Measurements from ENCODE around the gene CDKN2B. TPM values are rescaled to one million over a fixed set of nuclear protein-coding genes. Genes with fewer than 3 reads are reported as not detected.
A peak's percentile ranks its signal among the peaks of the same experiment; 100 is the strongest.
"Not testable (repeated sequence)": the region's sequence is repeated elsewhere in the genome, so short reads cannot be mapped to it uniquely, and the experiment has no call there.

The CDKN2B gene
- total RNA-seq: 1 to 10 TPM; 1.4 to 2.1 TPM

- H3K27me3 Mint-ChIP-seq: peaks cover 77% of the 10 kb centered on the region
- H3K27ac Mint-ChIP-seq: no peak within 1 kb of the TSS
- DNase-seq: peak; percentile 89
- H3K4me3 Mint-ChIP-seq: peak within 1 kb of the TSS; percentile 90
- H3K36me3 Mint-ChIP-seq: peaks cover 9% of the 10 kb centered on the region
- peak; percentile 76 for ATAC-seq (ENCODE audit: low read depth)
- POLR2A ChIA-PET: interaction anchor here (0.7 to 1.5 kb wide), 4 partner anchors 13 to 111 kb away, joined by 3 to 8 read pairs (median 5); partner anchors contain the start of genes CDKN2A and CDKN2B-AS1
- peaks cover 1% of the 10 kb centered on the region for H3K9me3 Mint-ChIP-seq
- H3K4me1 Mint-ChIP-seq: peaks cover 27% of the 10 kb centered on the region
Observed at GRCh38 chr9:22008717-22009505, at the start of gene CDKN2B. Gene CDKN2B (minus strand): TSS chr9:22009305. CDS start chr9:22008953, 352 bp downstream.

- H3K27me3 Mint-ChIP-seq, H3K9me3 Mint-ChIP-seq: not testable (repeated sequence)
Observed at GRCh38 chr9:22057972-22058371, 48.9 kb upstream of the CDKN2B start.

GRCh38 chr9:22056402-22056801 lies 47.3 kb upstream of the CDKN2B start:
- no peak for ATAC-seq (ENCODE audit: low read depth)
- H3K27me3 Mint-ChIP-seq: no peaks in the 10 kb centered on the region
- H3K4me3 Mint-ChIP-seq: no peak overlapping the region
- peaks cover 36% of the 10 kb centered on the region for H3K4me1 Mint-ChIP-seq
- H3K36me3 Mint-ChIP-seq: peaks cover 38% of the 10 kb centered on the region
- POLR2A ChIA-PET: interaction anchor here (1.4 to 2.3 kb wide), 2 partner anchors 9 to 24 kb away, joined by 3 to 7 read pairs; no protein-coding TSS in a partner anchor
- no peak overlapping the region for H3K27ac Mint-ChIP-seq
- H3K9me3 Mint-ChIP-seq: peaks cover 6% of the 10 kb centered on the region
- no peak for DNase-seq

More at GRCh38 chr9:22057972-22058371, 48.9 kb upstream of the CDKN2B start:
- H3K4me3 Mint-ChIP-seq; POLR2A ChIA-PET; H3K27ac Mint-ChIP-seq; DNase-seq; ATAC-seq (ENCODE audit: low read depth): not testable (repeated sequence)
- H3K36me3 Mint-ChIP-seq: peaks cover 41% of the 10 kb centered on the region
- peaks cover 29% of the 10 kb centered on the region for H3K4me1 Mint-ChIP-seq

- no peak for DNase-seq
- Mint-ChIP-seq H3K36me3 (peaks cover 34% of the 10 kb centered on the region), H3K27me3 (no peaks in the 10 kb centered on the region), H3K9me3 (peaks cover 4% of the 10 kb centered on the region), H3K4me3 (no peak overlapping the region), H3K27ac (no peak overlapping the region), H3K4me1 (peaks cover 49% of the 10 kb centered on the region)
- no peak for ATAC-seq (ENCODE audit: low read depth)
- POLR2A ChIA-PET: interaction anchor here (1.2 to 2.3 kb wide), 3 partner anchors 10 to 16 kb away, joined by 3 to 10 read pairs (median 7); no protein-coding TSS in a partner anchor
Observed at GRCh38 chr9:22055090-22055489, 46.0 kb upstream of the CDKN2B start.

- POLR2A ChIA-PET: interaction anchor here (1.2 to 2.6 kb wide), 4 partner anchors 10 to 60 kb away, joined by 3 to 16 read pairs (median 10); partner anchors contain the start of genes CDKN2A and CDKN2B-AS1
- H3K4me3 Mint-ChIP-seq: no peak overlapping the region
- ATAC-seq (ENCODE audit: low read depth) (no peak), DNase-seq (no peak)
- H3K27me3 Mint-ChIP-seq: no peaks in the 10 kb centered on the region
- peaks cover 32% of the 10 kb centered on the region for H3K36me3 Mint-ChIP-seq
- peaks cover 4% of the 10 kb centered on the region for H3K9me3 Mint-ChIP-seq
- peaks cover 52% of the 10 kb centered on the region for H3K4me1 Mint-ChIP-seq
- H3K27ac Mint-ChIP-seq: peak overlapping the region; percentile 45
Observed at GRCh38 chr9:22054529-22054928, 45.4 kb upstream of the CDKN2B start.

DNA sequence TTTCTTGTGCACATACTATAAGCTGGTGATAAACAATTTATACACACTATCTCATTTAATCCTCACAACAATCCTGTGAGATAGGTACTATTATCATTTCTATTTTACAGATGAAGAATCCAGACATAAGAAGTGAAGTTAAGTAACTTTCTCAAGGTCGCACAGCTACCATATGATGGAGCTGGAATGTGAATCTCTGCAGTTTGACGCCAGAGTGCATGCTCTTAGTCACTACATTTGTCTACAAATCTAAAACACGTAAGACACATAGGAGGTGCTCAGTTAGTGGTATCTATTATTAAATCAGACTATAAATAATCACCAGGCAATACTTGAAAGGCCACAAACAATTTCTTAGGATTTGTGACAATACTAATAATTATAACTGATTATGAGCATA lies 45.0 kb upstream of the CDKN2B start:
- ATAC-seq (ENCODE audit: low read depth) (no peak), DNase-seq (no peak)
- Mint-ChIP-seq H3K4me3 (no peak overlapping the region), H3K9me3 (peaks cover 4% of the 10 kb centered on the region), H3K27ac (peak overlapping the region; percentile 90), H3K36me3 (peaks cover 31% of the 10 kb centered on the region), H3K27me3 (no peaks in the 10 kb centered on the region), H3K4me1 (peaks cover 56% of the 10 kb centered on the region)
- POLR2A ChIA-PET: interaction anchor here (1.2 to 2.6 kb wide), 6 partner anchors 11 to 65 kb away, joined by 3 to 16 read pairs (median 10); partner anchors contain the start of genes CDKN2A and CDKN2B-AS1

GRCh38 chr9:22053178-22053577 lies 44.1 kb upstream of the CDKN2B start:
- ATAC-seq (ENCODE audit: low read depth) (peak; percentile 21), DNase-seq (no peak)
- Mint-ChIP-seq H3K4me1 (peaks cover 60% of the 10 kb centered on the region), H3K27ac (peak overlapping the region; percentile 90), H3K36me3 (peaks cover 27% of the 10 kb centered on the region), H3K9me3 (peaks cover 1% of the 10 kb centered on the region), H3K27me3 (no peaks in the 10 kb centered on the region), H3K4me3 (peak overlapping the region; percentile 59)
- POLR2A ChIA-PET: interaction anchor here (0.5 to 2.6 kb wide), 8 partner anchors 12 to 185 kb away, joined by 4 to 16 read pairs (median 8); partner anchors contain the start of genes CDKN2A and CDKN2B-AS1

DNA sequence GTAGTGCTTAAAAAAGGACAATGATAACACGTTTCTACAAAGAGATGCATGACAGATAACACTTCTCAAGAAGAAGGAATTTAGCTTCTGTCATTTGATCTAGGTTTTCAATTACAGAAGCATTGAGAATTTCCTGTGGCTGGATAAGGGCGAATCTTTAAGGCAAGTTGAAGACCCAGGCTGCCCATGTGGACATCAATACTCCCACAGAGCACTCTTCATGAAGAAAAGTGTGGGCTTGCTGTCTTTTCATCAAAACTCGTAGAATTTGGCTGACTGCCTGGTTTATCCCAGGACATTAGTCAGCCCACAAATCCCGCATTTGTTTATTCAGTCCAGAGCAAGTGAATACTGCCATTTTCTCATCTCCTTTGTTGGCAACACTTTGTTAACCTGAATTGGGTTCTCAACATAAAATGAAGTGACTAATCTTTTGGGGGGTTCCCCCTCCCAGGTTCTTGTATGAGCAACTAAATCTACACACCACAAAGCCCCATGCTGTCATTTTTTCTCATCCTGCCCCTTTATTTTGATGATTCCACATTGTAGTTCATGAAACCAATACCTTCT lies 43.4 kb upstream of the CDKN2B start:
- Mint-ChIP-seq H3K27ac (peak overlapping the region; percentile 90), H3K9me3 (no peaks in the 10 kb centered on the region), H3K4me3 (peak overlapping the region; percentile 59), H3K36me3 (peaks cover 26% of the 10 kb centered on the region), H3K27me3 (no peaks in the 10 kb centered on the region), H3K4me1 (peaks cover 64% of the 10 kb centered on the region)
- ATAC-seq (ENCODE audit: low read depth) (peak; percentile 74), DNase-seq (no peak)
- POLR2A ChIA-PET: interaction anchor here (0.9 to 2.6 kb wide), 8 partner anchors 13 to 186 kb away, joined by 3 to 16 read pairs (median 7); partner anchors contain the start of genes CDKN2A and CDKN2B-AS1

GRCh38 chr9:22050924-22051323 lies 41.8 kb upstream of the CDKN2B start:
- peak overlapping the region; percentile 80 for H3K4me3 Mint-ChIP-seq
- DNase-seq: no peak
- POLR2A ChIA-PET: interaction anchor here (1.0 to 2.9 kb wide), 6 partner anchors 14 to 188 kb away, joined by 3 to 17 read pairs (median 5); partner anchors contain the start of genes CDKN2A and CDKN2B-AS1
- peak overlapping the region; percentile 90 for H3K27ac Mint-ChIP-seq
- H3K9me3 Mint-ChIP-seq: no peaks in the 10 kb centered on the region
- H3K27me3 Mint-ChIP-seq: no peaks in the 10 kb centered on the region
- ATAC-seq (ENCODE audit: low read depth): peak; percentile 77
- peaks cover 73% of the 10 kb centered on the region for H3K4me1 Mint-ChIP-seq
- peaks cover 18% of the 10 kb centered on the region for H3K36me3 Mint-ChIP-seq

DNA sequence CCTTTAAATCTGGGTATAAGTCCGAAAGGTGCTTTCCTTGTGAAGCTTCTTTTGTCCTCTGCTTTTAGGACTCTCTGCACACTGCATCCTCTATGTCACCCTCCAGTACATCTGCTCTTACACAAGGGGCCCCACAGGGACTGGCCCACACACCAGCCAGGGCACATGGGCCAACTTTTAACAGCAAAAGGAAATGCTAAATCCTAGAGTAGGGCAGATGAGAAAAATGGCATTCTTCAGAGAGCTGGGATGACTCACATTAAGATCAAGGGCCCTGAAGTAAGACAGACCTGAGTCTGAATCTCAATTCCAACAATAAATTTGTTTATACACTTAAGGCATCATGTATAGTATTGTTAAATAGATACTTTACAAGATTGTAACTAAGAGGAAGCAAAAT lies 40.3 kb upstream of the CDKN2B start:
- no peak for DNase-seq
- Mint-ChIP-seq H3K4me3 (no peak overlapping the region), H3K9me3 (no peaks in the 10 kb centered on the region), H3K4me1 (peaks cover 82% of the 10 kb centered on the region), H3K36me3 (peaks cover 14% of the 10 kb centered on the region), H3K27ac (no peak overlapping the region), H3K27me3 (no peaks in the 10 kb centered on the region)
- POLR2A ChIA-PET: interaction anchor here (1.0 to 2.9 kb wide), 3 partner anchors 11 to 31 kb away, joined by 4 to 17 read pairs (median 4); no protein-coding TSS in a partner anchor
- ATAC-seq (ENCODE audit: low read depth): no peak

DNA sequence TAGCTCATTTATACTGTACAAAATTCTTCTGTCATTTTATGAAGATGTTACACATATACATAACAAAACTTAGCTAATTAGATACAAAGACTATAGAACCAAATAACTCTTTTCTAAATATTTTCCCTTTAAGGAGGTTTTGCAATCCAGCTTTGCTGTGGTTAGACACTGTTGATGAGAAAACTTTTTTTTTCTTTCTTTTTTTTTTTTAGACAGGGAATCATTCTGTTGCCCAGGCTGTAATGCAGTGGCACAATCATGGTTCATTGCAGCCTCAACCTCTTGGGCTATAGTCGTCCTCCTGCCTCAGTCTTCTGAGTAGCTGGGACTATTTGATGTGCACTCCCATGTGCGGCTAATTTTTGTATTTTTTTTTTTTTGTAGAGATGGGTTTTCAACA lies 38.5 kb upstream of the CDKN2B start:
- no peak overlapping the region for H3K27ac Mint-ChIP-seq
- peaks cover 72% of the 10 kb centered on the region for H3K4me1 Mint-ChIP-seq
- peaks cover 14% of the 10 kb centered on the region for H3K36me3 Mint-ChIP-seq
- H3K4me3 Mint-ChIP-seq: no peak overlapping the region
- DNase-seq: no peak
- POLR2A ChIA-PET: no interaction called here
- H3K27me3 Mint-ChIP-seq: peaks cover 2% of the 10 kb centered on the region
- H3K9me3 Mint-ChIP-seq: no peaks in the 10 kb centered on the region
- ATAC-seq (ENCODE audit: low read depth): no peak

GRCh38 chr9:22046243-22046885 lies 37.3 kb upstream of the CDKN2B start:
- no peaks in the 10 kb centered on the region for H3K9me3 Mint-ChIP-seq
- peak; percentile 35 for ATAC-seq (ENCODE audit: low read depth)
- POLR2A ChIA-PET: interaction anchor here (1.9 kb wide), 1 partner anchor 29 kb away, joined by 4 read pairs; no protein-coding TSS in a partner anchor
- peaks cover 10% of the 10 kb centered on the region for H3K27me3 Mint-ChIP-seq
- DNase-seq: no peak
- peak overlapping the region; percentile 39 for H3K27ac Mint-ChIP-seq
- H3K4me1 Mint-ChIP-seq: peaks cover 64% of the 10 kb centered on the region
- peaks cover 16% of the 10 kb centered on the region for H3K36me3 Mint-ChIP-seq
- peak overlapping the region; percentile 28 for H3K4me3 Mint-ChIP-seq
